B cell (primary cell): ENCODE measurements around the gene NELL1.

ENCODE experiments used
- CTCF ChIP-seq: fragments of 200-600 bp; IDR thresholded peaks from one replicate; pipeline ENCODE4 v1.8.0; 2022; ENCODE audit warnings: antibody characterized with exemption, mild to moderate bottlenecking
- EZH2 ChIP-seq: IDR thresholded peaks from 2 replicates; pipeline ENCODE4 v1.6.1; 2012; ENCODE audit warnings: borderline replicate concordance, low read depth, mild to moderate bottlenecking, moderate library complexity, low read length; ENCODE audit not compliant: insufficient read depth, poor library complexity, severe bottlenecking

DNA sequence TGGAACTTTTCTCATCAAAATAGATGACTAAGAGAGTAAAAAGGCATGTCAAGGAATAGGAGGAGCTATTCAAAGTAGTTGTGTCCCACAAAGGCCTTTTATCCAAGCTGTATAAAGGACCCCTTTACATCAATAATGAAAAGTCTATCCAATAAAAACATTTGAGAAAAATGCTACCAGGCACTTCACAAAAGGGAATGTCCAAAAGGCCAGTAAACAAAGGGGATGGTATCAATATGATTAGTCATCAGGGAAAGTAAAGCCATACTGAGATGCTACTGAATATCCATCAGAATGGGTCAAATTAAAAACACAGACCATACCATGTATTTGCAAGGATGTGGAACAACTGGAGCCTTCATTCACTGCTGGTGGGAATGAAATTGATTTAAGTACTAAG, 224.9 kb downstream of the NELL1 start:
- no peak for TF ChIP-seq CTCF
- no peak for TF ChIP-seq EZH2
